CD4-positive, alpha-beta T cell treated with Interleukin-10 for 1 hour (primary cell): ENCODE results near the gene SLC50A1.
A peak's percentile ranks its signal among the peaks of the same experiment; 100 is the strongest.
"Not testable (repeated sequence)": the region's sequence is repeated elsewhere in the genome, so short reads cannot be mapped to it uniquely, and the experiment has no call there.

Experiments
- DNase-seq: peaks from one replicate; pipeline ENCODE4 v3.0.0-alpha.2; 2020

SLC50A1 gene

GRCh38 chr1:155117610-155118009 lies 18.0 kb upstream of the SLC50A1 start:
- DNase-seq, result no peak

GRCh38 chr1:155118090-155118489 lies 17.6 kb upstream of the SLC50A1 start:
- DNase-seq, result not testable (repeated sequence)

GRCh38 chr1:155120253-155120652 lies 15.4 kb upstream of the SLC50A1 start:
- no peak for DNase-seq

GRCh38 chr1:155121249-155121648 lies 14.4 kb upstream of the SLC50A1 start:
- no peak for DNase-seq

GRCh38 chr1:155122308-155122707 lies 13.3 kb upstream of the SLC50A1 start:
- no peak for DNase-seq

GRCh38 chr1:155123801-155124200 lies 11.9 kb upstream of the SLC50A1 start:
- no peak for DNase-seq

GRCh38 chr1:155124503-155125463 lies 10.9 kb upstream of the SLC50A1 start:
- DNase-seq, result no peak

- DNase-seq, result no peak
Measured at GRCh38 chr1:155125511-155125945, 10.1 kb upstream of the SLC50A1 start.

- no peak for DNase-seq
Measured at GRCh38 chr1:155125946-155126555, 9.6 kb upstream of the SLC50A1 start.

GRCh38 chr1:155126556-155127104 lies 9.0 kb upstream of the SLC50A1 start:
- DNase-seq, result peak; percentile 49

GRCh38 chr1:155127105-155127966 lies 8.3 kb upstream of the SLC50A1 start, which contains the start of gene EFNA1:
Gene EFNA1 (plus strand): TSS chr1:155127876. CDS start chr1:155127978, 102 bp downstream.
- peak; percentile 46 for DNase-seq

- DNase-seq, result no peak
Measured at GRCh38 chr1:155127967-155128754, 7.5 kb upstream of the SLC50A1 start.

GRCh38 chr1:155128755-155129473 lies 6.7 kb upstream of the SLC50A1 start:
- no peak for DNase-seq

- no peak for DNase-seq
Measured at GRCh38 chr1:155130272-155131006, 5.2 kb upstream of the SLC50A1 start.

GRCh38 chr1:155131285-155131684 lies 4.4 kb upstream of the SLC50A1 start:
- no peak for DNase-seq

GRCh38 chr1:155131856-155132255 lies 3.8 kb upstream of the SLC50A1 start:
- DNase-seq, result no peak

- DNase-seq, result no peak
Measured at GRCh38 chr1:155133799-155134281, 1.8 kb upstream of the SLC50A1 start.

GRCh38 chr1:155134322-155134721 lies 1.3 kb upstream of the SLC50A1 start:
- no peak for DNase-seq

GRCh38 chr1:155134880-155135414 lies 705 bp upstream of the SLC50A1 start:
- peak; percentile 54 for DNase-seq

GRCh38 chr1:155136748-155137147 lies 1.1 kb downstream of the SLC50A1 start:
- DNase-seq, result peak; percentile 23
